ENCODE measurements around the gene STIM1.

Gene STIM1

GRCh38 chr11:4071325-4071724, 215.9 kb downstream of the STIM1 start:
- DNase-seq (ENCODE audit: low spot score): no peak

GRCh38 chr11:4071914-4072313, 216.4 kb downstream of the STIM1 start:
- peak; percentile 13 for DNase-seq (ENCODE audit: low spot score)

- peak; percentile 66 for DNase-seq (ENCODE audit: low spot score)
Observed at GRCh38 chr11:4072668-4073285, 217.3 kb downstream of the STIM1 start.

GRCh38 chr11:4074266-4074665, 218.8 kb downstream of the STIM1 start:
- DNase-seq (ENCODE audit: low spot score): no peak

GRCh38 chr11:4076774-4077173, 221.3 kb downstream of the STIM1 start:
- DNase-seq (ENCODE audit: low spot score): no peak

GRCh38 chr11:4083198-4083597, 227.7 kb downstream of the STIM1 start:
- no peak for DNase-seq (ENCODE audit: low spot score)

GRCh38 chr11:4084406-4085125, 229.1 kb downstream of the STIM1 start:
- no peak for DNase-seq (ENCODE audit: low spot score)

GRCh38 chr11:4085575-4085974, 230.1 kb downstream of the STIM1 start:
- no peak for DNase-seq (ENCODE audit: low spot score)

GRCh38 chr11:4086575-4087353, 231.3 kb downstream of the STIM1 start:
- DNase-seq (ENCODE audit: low spot score): no peak

GRCh38 chr11:4087551-4087950, 232.1 kb downstream of the STIM1 start:
- no peak for DNase-seq (ENCODE audit: low spot score)

GRCh38 chr11:4090258-4090657, 234.8 kb downstream of the STIM1 start:
- no peak for DNase-seq (ENCODE audit: low spot score)

- DNase-seq (ENCODE audit: low spot score): no peak
Observed at GRCh38 chr11:4092026-4092425, 236.6 kb downstream of the STIM1 start.

- peak; percentile 26 for DNase-seq (ENCODE audit: low spot score)
Observed at GRCh38 chr11:4093519-4094347, 238.3 kb downstream of the STIM1 start.

- DNase-seq (ENCODE audit: low spot score): peak; percentile 92
Observed at GRCh38 chr11:4094348-4095291, 239.2 kb downstream of the STIM1 start, which contains the start of gene RRM1. RRM1 (plus strand) TSS chr11:4094799; CDS start chr11:4095013, 214 bp downstream.

GRCh38 chr11:4095509-4096230, 240.2 kb downstream of the STIM1 start:
- peak; percentile 36 for DNase-seq (ENCODE audit: low spot score)

GRCh38 chr11:4098026-4098621, 242.7 kb downstream of the STIM1 start:
- no peak for DNase-seq (ENCODE audit: low spot score)

- no peak for DNase-seq (ENCODE audit: low spot score)
Observed at GRCh38 chr11:4102711-4103110, 247.2 kb downstream of the STIM1 start.

- DNase-seq (ENCODE audit: low spot score): no peak
Observed at GRCh38 chr11:4103269-4103668, 247.8 kb downstream of the STIM1 start.

- DNase-seq (ENCODE audit: low spot score): no peak
Observed at GRCh38 chr11:4105916-4106315, 250.5 kb downstream of the STIM1 start.

GRCh38 chr11:4111834-4112233, 256.4 kb downstream of the STIM1 start:
- no peak for DNase-seq (ENCODE audit: low spot score)
